ENCODE data around the gene EPB41L1. TPM values are rescaled to one million over a fixed set of nuclear protein-coding genes. Genes with fewer than 3 reads are reported as not detected.

The EPB41L1 gene
- total RNA-seq, 1 donor from 2014 or later, result 43.1 TPM

- Mint-ChIP-seq H3K27ac (no peak overlapping the region), H3K27me3 (ENCODE audit: low read depth) (no peaks in the 10 kb centered on the region), H3K36me3 (no peaks in the 10 kb centered on the region), H3K4me3 (no peak overlapping the region), H3K9me3 (no peaks in the 10 kb centered on the region), H3K4me1 (no peaks in the 10 kb centered on the region)
- no peak for DNase-seq (ENCODE audit: low spot score in 2 of 2, unreplicated experiment in 2 of 2)
- TF ChIP-seq CTCF (IDR thresholded peaks at IDR 0.05; ENCODE audit: unreplicated experiment), result no peak
These were observed 107.9 kb downstream of the EPB41L1 start for GRCh38 chr20:36262440-36262839.

GRCh38 chr20:36264426-36265246, 110.1 kb downstream of the EPB41L1 start:
- DNase-seq (ENCODE audit: low spot score in 2 of 2, unreplicated experiment in 2 of 2), result no peak
- no peak overlapping the region for H3K4me3 Mint-ChIP-seq
- no peaks in the 10 kb centered on the region for H3K36me3 Mint-ChIP-seq
- no peaks in the 10 kb centered on the region for H3K9me3 Mint-ChIP-seq
- H3K27me3 Mint-ChIP-seq (ENCODE audit: low read depth), result no peaks in the 10 kb centered on the region
- TF ChIP-seq CTCF (IDR thresholded peaks at IDR 0.05; ENCODE audit: unreplicated experiment), result no peak
- no peaks in the 10 kb centered on the region for H3K4me1 Mint-ChIP-seq
- H3K27ac Mint-ChIP-seq, result no peak overlapping the region

- no peaks in the 10 kb centered on the region for H3K27me3 Mint-ChIP-seq (ENCODE audit: low read depth)
- no peaks in the 10 kb centered on the region for H3K36me3 Mint-ChIP-seq
- no peak for DNase-seq (ENCODE audit: low spot score in 2 of 2, unreplicated experiment in 2 of 2)
- H3K27ac Mint-ChIP-seq, result no peak overlapping the region
- H3K9me3 Mint-ChIP-seq, result no peaks in the 10 kb centered on the region
- no peaks in the 10 kb centered on the region for H3K4me1 Mint-ChIP-seq
- no peak overlapping the region for H3K4me3 Mint-ChIP-seq
- no peak for TF ChIP-seq CTCF (IDR thresholded peaks at IDR 0.05; ENCODE audit: unreplicated experiment)
These were observed 111.6 kb downstream of the EPB41L1 start for GRCh38 chr20:36266189-36266588.

- no peak for TF ChIP-seq CTCF (IDR thresholded peaks at IDR 0.05; ENCODE audit: unreplicated experiment)
- no peaks in the 10 kb centered on the region for H3K4me1 Mint-ChIP-seq
- DNase-seq (ENCODE audit: low spot score in 2 of 2, unreplicated experiment in 2 of 2), result peak in 1 of 2 experiments; percentile 31
- no peak overlapping the region for H3K27ac Mint-ChIP-seq
- no peaks in the 10 kb centered on the region for H3K36me3 Mint-ChIP-seq
- no peaks in the 10 kb centered on the region for H3K9me3 Mint-ChIP-seq
- H3K27me3 Mint-ChIP-seq (ENCODE audit: low read depth), result no peaks in the 10 kb centered on the region
- H3K4me3 Mint-ChIP-seq, result no peak overlapping the region
These were observed 113.3 kb downstream of the EPB41L1 start for GRCh38 chr20:36267605-36268381.

GRCh38 chr20:36268440-36269342, 114.2 kb downstream of the EPB41L1 start:
- no peak overlapping the region for H3K4me3 Mint-ChIP-seq
- peak in 1 of 2 experiments; percentile 13 for DNase-seq (ENCODE audit: low spot score in 2 of 2, unreplicated experiment in 2 of 2)
- H3K9me3 Mint-ChIP-seq, result no peaks in the 10 kb centered on the region
- H3K27me3 Mint-ChIP-seq (ENCODE audit: low read depth), result no peaks in the 10 kb centered on the region
- no peaks in the 10 kb centered on the region for H3K36me3 Mint-ChIP-seq
- no peak for TF ChIP-seq CTCF (IDR thresholded peaks at IDR 0.05; ENCODE audit: unreplicated experiment)
- no peaks in the 10 kb centered on the region for H3K4me1 Mint-ChIP-seq
- no peak overlapping the region for H3K27ac Mint-ChIP-seq

Data from mesothelial cell of epicardium (in vitro differentiated cells).